Measurements from ENCODE around the gene MED27. TPM values are rescaled to one million over a fixed set of nuclear protein-coding genes. Genes with fewer than 3 reads are reported as not detected.

MED27 gene
- total and polyA plus RNA-seq, 2 of the 13 experiments (the other 11 are each of a cell fraction or from before 2014, with no cell fraction given) = 16.9 to 19.0 TPM

- DNase-seq (ENCODE audit: low spot score) (no peak), FAIRE-seq (no peak), ATAC-seq (no peak)
- H3K79me2 ChIP-seq (ENCODE audit: insufficient read depth, low read length) = no peaks in the 10 kb centered on the region
- H3K27me3 ChIP-seq (ENCODE audit: control insufficient read depth in 1 of 2, insufficient read depth in 2 of 2, low read length in 2 of 2) = no peaks in the 10 kb centered on the region
- 100% methylated on average over 9 of the region's 13 CpGs for WGBS (ENCODE audit: low lambda C conversion rate)
- H3K4me1 ChIP-seq (ENCODE audit: insufficient read depth, low read length) = no peaks in the 10 kb centered on the region
- no peak overlapping the region for H3K4me3 ChIP-seq (replicated peaks in 1 of 3; ENCODE audit: insufficient read depth in 1 of 3, low read depth in 2 of 3, low read length in 3 of 3)
- no peak overlapping the region for H2AFZ ChIP-seq (ENCODE audit: low read length)
- BruUV-seq (replicated peaks) = no TSS peak
- H4K20me1 ChIP-seq (ENCODE audit: insufficient read depth, low read length) = no peaks in the 10 kb centered on the region
- ChIA-PET POLR2A (no interaction called here), CTCF (ENCODE audit: low intra/inter-chr PET ratio, low total read pairs) (no interaction called here)
- no peaks in the 10 kb centered on the region; a peak in 1 of 5 replicates for H3K36me3 ChIP-seq (replicated peaks in 1 of 2; ENCODE audit: control insufficient read depth in 1 of 2, insufficient read depth in 2 of 2, low read length in 2 of 2)
- H3K4me2 ChIP-seq (ENCODE audit: low read depth, low read length) = no peak overlapping the region
- no peak overlapping the region for H3K9ac ChIP-seq (ENCODE audit: insufficient read depth, low read depth, low read length)
- TF ChIP-seq NR1H2 (CRISPR knock-in tag; IDR thresholded peaks at IDR 0.05; ENCODE audit: borderline replicate concordance, low read depth) = no peak
- no peak for TF ChIP-seq KDM5A (IDR thresholded peaks at IDR 0.05; ENCODE audit: borderline replicate concordance, low read length)
- no peak for TF ChIP-seq RAD51 (IDR thresholded peaks at IDR 0.05; ENCODE audit: borderline replicate concordance)
- TF ChIP-seq ZNF136 (CRISPR knock-in tag; IDR thresholded peaks at IDR 0.05; ENCODE audit: low read depth) = no peak
- TF ChIP-seq ZNF496 (CRISPR knock-in tag; IDR thresholded peaks at IDR 0.05; ENCODE audit: insufficient replicate concordance) = no peak
- TF ChIP-seq MZF1 (CRISPR knock-in tag; IDR thresholded peaks at IDR 0.05; ENCODE audit: borderline replicate concordance) = no peak
- TF ChIP-seq HCFC1 (IDR thresholded peaks at IDR 0.05; ENCODE audit: low read depth, low read length) = no peak
- no peak for TF ChIP-seq KAT8 (CRISPR knock-in tag; IDR thresholded peaks at IDR 0.05)
- TF ChIP-seq ZNF44 (CRISPR knock-in tag; IDR thresholded peaks at IDR 0.05) = no peak
- no peak for TF ChIP-seq NFIC (IDR thresholded peaks at IDR 0.05; ENCODE audit: low read length)
- no peak for TF ChIP-seq NCOR1 (IDR thresholded peaks at IDR 0.05; ENCODE audit: borderline replicate concordance, low read length)
- in situ Hi-C loops (cut with HindIII; ENCODE audit: extremely low pct_ligation_motif_present, low pct_unique_long_range_greater_than_20kb) (no loop called here), intact Hi-C loops (cut with micrococcal nuclease; ENCODE audit: unreplicated experiment) (no loop called here)
- H3K9me3 ChIP-seq (ENCODE audit: low read length) = no peaks in the 10 kb centered on the region
- H3K27ac ChIP-seq (ENCODE audit: extremely low read length, insufficient read depth, low read length) = no peak overlapping the region
These were observed 205.7 kb downstream of the MED27 start for GRCh38 chr9:131873891-131874440.
